Fibroblast of pulmonary artery (primary cell): Measurements from ENCODE around the gene CFTR.

Experiments used
- DNase-seq: peaks from one replicate; pipeline ENCODE4 v3.0.0-alpha.2; 2010; ENCODE audit warnings: low read depth
- H3K4me3 ChIP-seq: replicated peaks from 2 replicates; pipeline ENCODE4 v1.5.1; 2011; ENCODE audit warnings: low read depth, mild to moderate bottlenecking, control low read depth, low read length, moderate library complexity
- TF ChIP-seq, protein P1 (sequence below): IDR thresholded peaks from 2 replicates; pipeline ENCODE4 v1.5.1; 2011; ENCODE audit warnings: mild to moderate bottlenecking, control low read depth, low read length, inconsistent platforms; ENCODE audit errors: missing control alignments

The CFTR gene

DNA sequence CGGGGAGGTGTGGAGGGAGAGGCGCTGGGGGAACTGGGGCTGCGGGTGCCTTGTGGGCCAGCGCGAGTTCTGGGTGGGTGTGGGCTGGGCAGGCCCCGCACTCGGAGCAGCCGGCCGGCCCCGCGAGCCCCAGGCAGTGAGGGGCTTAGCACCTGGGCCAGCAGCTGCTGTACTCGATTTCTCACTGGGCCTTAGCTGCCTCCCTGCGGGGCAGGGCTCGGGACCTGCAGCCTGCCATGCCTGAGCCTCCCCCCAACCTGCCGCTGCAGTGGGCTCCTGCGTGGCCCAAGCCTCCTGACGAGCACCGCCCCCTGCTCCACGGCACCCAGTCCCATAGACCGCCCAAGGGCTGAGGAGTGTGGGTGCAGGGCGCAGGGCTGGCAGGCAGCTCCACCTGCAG, 116.3 kb downstream of the CFTR start:
- TF ChIP-seq, protein P1, sequence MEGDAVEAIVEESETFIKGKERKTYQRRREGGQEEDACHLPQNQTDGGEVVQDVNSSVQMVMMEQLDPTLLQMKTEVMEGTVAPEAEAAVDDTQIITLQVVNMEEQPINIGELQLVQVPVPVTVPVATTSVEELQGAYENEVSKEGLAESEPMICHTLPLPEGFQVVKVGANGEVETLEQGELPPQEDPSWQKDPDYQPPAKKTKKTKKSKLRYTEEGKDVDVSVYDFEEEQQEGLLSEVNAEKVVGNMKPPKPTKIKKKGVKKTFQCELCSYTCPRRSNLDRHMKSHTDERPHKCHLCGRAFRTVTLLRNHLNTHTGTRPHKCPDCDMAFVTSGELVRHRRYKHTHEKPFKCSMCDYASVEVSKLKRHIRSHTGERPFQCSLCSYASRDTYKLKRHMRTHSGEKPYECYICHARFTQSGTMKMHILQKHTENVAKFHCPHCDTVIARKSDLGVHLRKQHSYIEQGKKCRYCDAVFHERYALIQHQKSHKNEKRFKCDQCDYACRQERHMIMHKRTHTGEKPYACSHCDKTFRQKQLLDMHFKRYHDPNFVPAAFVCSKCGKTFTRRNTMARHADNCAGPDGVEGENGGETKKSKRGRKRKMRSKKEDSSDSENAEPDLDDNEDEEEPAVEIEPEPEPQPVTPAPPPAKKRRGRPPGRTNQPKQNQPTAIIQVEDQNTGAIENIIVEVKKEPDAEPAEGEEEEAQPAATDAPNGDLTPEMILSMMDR: no peak
- H3K4me3 ChIP-seq: no peak overlapping the region
- DNase-seq: no peak

DNA sequence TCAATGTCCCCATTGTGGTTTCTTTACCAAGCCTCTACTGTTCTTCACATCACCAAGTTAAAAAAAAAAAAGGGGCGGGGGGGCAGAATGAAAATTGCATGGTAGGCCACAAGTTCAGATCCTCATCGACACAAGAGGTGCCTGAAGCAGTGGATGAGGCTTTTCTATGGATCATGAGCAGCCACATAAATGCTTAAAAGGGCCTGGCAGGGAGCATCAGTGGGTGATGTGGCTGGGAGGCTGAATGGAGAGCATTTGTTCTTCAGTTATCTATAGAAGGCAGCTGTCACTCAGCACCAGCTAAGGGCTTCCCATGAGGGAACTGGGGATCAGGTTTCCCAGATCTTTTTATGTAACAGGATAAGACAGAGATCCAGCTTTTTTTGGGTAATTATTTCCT, 117.9 kb downstream of the CFTR start:
- TF ChIP-seq, protein P1: no peak
- DNase-seq: no peak
- H3K4me3 ChIP-seq: no peak overlapping the region

DNA sequence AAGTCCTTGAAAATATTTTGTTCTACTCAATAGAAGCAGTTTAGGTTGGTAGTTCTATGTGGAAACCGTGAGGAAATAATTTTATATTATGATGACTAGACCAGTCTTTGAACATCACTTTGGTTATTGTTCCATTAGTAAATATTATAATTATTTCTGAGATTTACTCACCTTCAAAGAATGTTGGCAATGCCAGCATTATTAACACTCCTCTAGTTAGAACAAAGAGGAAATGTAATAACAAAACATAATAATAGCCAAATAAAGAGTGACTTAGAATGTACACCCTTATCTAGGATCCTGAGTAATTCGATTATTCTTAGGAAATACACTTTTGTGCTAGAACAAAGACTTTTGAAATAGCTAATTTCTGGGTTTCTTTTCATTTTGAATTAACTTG, 121.1 kb downstream of the CFTR start:
- TF ChIP-seq, protein P1: no peak
- peak; percentile 15 for DNase-seq
- no peak overlapping the region for H3K4me3 ChIP-seq

DNA sequence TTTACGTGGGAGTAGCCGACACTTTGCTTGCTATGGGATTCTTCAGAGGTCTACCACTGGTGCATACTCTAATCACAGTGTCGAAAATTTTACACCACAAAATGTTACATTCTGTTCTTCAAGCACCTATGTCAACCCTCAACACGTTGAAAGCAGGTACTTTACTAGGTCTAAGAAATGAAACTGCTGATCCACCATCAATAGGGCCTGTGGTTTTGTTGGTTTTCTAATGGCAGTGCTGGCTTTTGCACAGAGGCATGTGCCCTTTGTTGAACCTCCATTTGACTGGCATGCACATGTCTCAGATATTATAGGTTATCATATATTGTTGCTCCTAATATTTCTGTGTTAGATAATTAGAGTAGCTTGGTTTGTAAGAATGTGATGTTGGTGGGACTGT, 123.8 kb downstream of the CFTR start:
- TF ChIP-seq, protein P1: no peak

DNA sequence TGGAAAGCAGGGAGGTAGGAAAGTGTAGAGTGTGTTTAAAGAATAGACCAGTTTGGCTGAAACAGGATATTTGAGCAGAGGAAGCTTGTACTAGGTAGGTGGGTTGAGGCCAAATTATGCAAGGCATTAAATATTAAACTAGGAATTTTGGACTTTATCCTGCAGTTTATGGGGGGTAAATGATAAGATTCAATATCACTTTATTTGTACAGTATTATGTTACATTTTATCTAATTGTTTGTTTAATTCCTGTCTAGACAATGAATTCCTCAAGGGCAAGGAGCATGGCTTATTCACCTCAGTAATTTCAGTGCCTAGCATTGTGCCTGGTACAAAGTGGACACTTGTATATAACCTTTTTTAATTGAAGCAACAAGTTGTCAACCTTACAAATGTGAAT, 125.9 kb downstream of the CFTR start:
- TF ChIP-seq, protein P1: no peak
- DNase-seq: no peak
- no peak overlapping the region for H3K4me3 ChIP-seq

More for the DNA sequence above, 123.8 kb downstream of the CFTR start:
- DNase-seq: no peak
- no peak overlapping the region for H3K4me3 ChIP-seq

DNA sequence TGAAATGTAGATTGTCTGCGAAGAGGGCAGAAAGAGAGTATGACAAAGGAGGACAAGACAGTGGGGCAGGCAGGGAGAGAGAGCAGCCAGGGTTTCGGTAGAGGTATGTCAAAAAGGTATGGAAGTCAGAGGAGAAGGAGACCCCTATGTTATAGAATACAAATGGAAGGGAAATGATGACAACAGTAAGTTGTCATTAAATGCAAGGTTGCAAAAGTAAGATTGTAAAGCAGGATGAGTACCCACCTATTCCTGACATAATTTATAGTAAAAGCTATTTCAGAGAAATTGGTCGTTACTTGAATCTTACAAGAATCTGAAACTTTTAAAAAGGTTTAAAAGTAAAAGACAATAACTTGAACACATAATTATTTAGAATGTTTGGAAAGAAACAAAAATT, 126.3 kb downstream of the CFTR start:
- H3K4me3 ChIP-seq: no peak overlapping the region
- no peak for DNase-seq
- TF ChIP-seq, protein P1: no peak

DNA sequence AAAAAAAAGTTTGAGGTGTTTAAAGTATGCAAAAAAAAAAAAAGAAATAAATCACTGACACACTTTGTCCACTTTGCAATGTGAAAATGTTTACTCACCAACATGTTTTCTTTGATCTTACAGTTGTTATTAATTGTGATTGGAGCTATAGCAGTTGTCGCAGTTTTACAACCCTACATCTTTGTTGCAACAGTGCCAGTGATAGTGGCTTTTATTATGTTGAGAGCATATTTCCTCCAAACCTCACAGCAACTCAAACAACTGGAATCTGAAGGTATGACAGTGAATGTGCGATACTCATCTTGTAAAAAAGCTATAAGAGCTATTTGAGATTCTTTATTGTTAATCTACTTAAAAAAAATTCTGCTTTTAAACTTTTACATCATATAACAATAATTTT, 130.6 kb downstream of the CFTR start:
- DNase-seq: no peak
- TF ChIP-seq, protein P1: no peak
- H3K4me3 ChIP-seq: no peak overlapping the region
